Neutrophil (primary cell): ENCODE results near the gene PARP16.

Experiments used
- H3K27ac ChIP-seq: fragments of 200-600 bp; sonication (generic); 2 replicates; pipeline ENCODE4 v1.5.1; 2016; ENCODE audit warnings: mild to moderate bottlenecking, moderate library complexity
- H3K27me3 ChIP-seq: fragments of 200-600 bp; sonication (generic); 2 replicates; pipeline ENCODE4 v1.6.0; 2016; ENCODE audit warnings: mild to moderate bottlenecking
- H3K36me3 ChIP-seq: fragments of 200-600 bp; sonication (generic); 2 replicates; pipeline ENCODE4 v1.5.1; 2017
- H3K4me1 ChIP-seq, 2 experiments: fragments of 200-600 bp in 1 of 2; sonication (generic) in 1 of 2; 1 replicate in 1 of 2; 2 replicates in 1 of 2; pipeline versions ENCODE4 v1.5.1 to v1.6.1; 2013 to 2016; ENCODE audit warnings: low read depth in 1 of 2, low read length in 1 of 2, mild to moderate bottlenecking in 1 of 2, moderate library complexity in 1 of 2; ENCODE audit not compliant: control insufficient read depth in 1 of 2, insufficient read depth in 1 of 2
- H3K4me3 ChIP-seq, 2 experiments: fragments of 200-600 bp in 1 of 2; sonication (generic) in 1 of 2; 1 replicate in 1 of 2; 2 replicates in 1 of 2; pipeline ENCODE4 v1.5.1; 2013 to 2016; ENCODE audit warnings: low read depth in 1 of 2, low read length in 1 of 2, mild to moderate bottlenecking in 1 of 2, moderate library complexity in 1 of 2
- H3K9me3 ChIP-seq: fragments of 200-600 bp; sonication (generic); 2 replicates; pipeline ENCODE4 v1.5.1; 2016
- CTCF ChIP-seq: fragments of 200-600 bp; sonication (generic); IDR thresholded peaks from 2 replicates; pipeline ENCODE4 v1.5.1; 2016; ENCODE audit warnings: antibody characterized with exemption

PARP16 gene

GRCh38 chr15:65223996-65224395 lies 62.7 kb downstream of the PARP16 start:
- H3K36me3 ChIP-seq = no peaks in the 10 kb centered on the region
- TF ChIP-seq CTCF = no peak
- no peak overlapping the region for H3K4me3 ChIP-seq
- no peaks in the 10 kb centered on the region for H3K27me3 ChIP-seq
- H3K9me3 ChIP-seq = no peaks in the 10 kb centered on the region
- no peaks in the 10 kb centered on the region for H3K4me1 ChIP-seq
- H3K27ac ChIP-seq = no peak overlapping the region

GRCh38 chr15:65222891-65223290 lies 63.8 kb downstream of the PARP16 start:
- Histone ChIP-seq H3K27ac (no peak overlapping the region), H3K9me3 (no peaks in the 10 kb centered on the region), H3K27me3 (no peaks in the 10 kb centered on the region), H3K4me3 (no peak overlapping the region), H3K36me3 (no peaks in the 10 kb centered on the region), H3K4me1 (no peaks in the 10 kb centered on the region)
- no peak for TF ChIP-seq CTCF

- H3K36me3 ChIP-seq = no peaks in the 10 kb centered on the region
- no peak overlapping the region for H3K4me3 ChIP-seq
- no peaks in the 10 kb centered on the region for H3K4me1 ChIP-seq
- TF ChIP-seq CTCF = no peak
- no peaks in the 10 kb centered on the region for H3K27me3 ChIP-seq
- H3K27ac ChIP-seq = no peak overlapping the region
- no peaks in the 10 kb centered on the region for H3K9me3 ChIP-seq
These were observed 65.0 kb downstream of the PARP16 start for GRCh38 chr15:65221697-65222096.

- Histone ChIP-seq H3K27ac (no peak overlapping the region), H3K27me3 (no peaks in the 10 kb centered on the region), H3K36me3 (no peaks in the 10 kb centered on the region), H3K4me3 (no peak overlapping the region), H3K4me1 (no peaks in the 10 kb centered on the region), H3K9me3 (no peaks in the 10 kb centered on the region)
- no peak for TF ChIP-seq CTCF
These were observed 67.5 kb downstream of the PARP16 start for GRCh38 chr15:65219137-65219536.

- Histone ChIP-seq H3K4me1 (no peaks in the 10 kb centered on the region), H3K36me3 (no peaks in the 10 kb centered on the region), H3K4me3 (no peak overlapping the region), H3K27ac (no peak overlapping the region), H3K9me3 (no peaks in the 10 kb centered on the region), H3K27me3 (no peaks in the 10 kb centered on the region)
- TF ChIP-seq CTCF = no peak
These were observed 68.9 kb downstream of the PARP16 start for GRCh38 chr15:65217526-65218482.
